Right hindlimb (tissue), 1 donor: Measurements from ENCODE around the gene RHOH.
A peak's percentile ranks its signal among the peaks of the same experiment; 100 is the strongest.
"Not testable (repeated sequence)": the region's sequence is repeated elsewhere in the genome, so short reads cannot be mapped to it uniquely, and the experiment has no call there.

Source experiments
- DNase-seq: peaks from one replicate; pipeline ENCODE4 v3.0.0-alpha.2; 2018

RHOH gene, protein sequence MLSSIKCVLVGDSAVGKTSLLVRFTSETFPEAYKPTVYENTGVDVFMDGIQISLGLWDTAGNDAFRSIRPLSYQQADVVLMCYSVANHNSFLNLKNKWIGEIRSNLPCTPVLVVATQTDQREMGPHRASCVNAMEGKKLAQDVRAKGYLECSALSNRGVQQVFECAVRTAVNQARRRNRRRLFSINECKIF

DNA sequence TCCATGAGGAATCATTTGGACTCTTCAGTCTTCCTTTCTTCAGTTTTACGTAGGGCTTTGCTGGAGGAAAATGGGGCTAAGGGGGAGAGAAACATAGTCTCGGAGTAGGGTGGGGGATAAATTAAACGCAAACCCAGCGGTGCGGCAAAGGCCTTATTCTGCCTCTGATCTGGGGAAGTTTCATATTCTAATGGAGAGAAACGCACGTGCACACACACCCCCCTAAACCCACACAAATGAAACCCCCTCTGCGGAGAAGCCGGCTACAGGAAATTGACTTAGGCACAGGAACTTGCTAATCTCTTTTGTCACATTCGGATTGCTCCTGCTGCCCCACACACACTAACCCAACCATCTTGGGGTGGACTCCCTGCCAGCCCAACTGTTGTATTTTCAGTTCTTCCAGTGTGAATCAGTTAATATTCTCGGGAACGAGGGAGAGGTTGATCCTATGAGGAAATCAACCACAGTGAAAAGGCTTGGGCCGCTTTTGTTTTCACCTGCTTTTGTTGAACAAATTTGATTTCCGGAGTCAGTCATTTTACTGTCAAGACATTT lies at the start of gene RHOH:
RHOH (plus strand) TSS at position 308 of the 558 bp plus-strand sequence. CDS start 46,356 bp downstream, outside the sequence.
- DNase-seq: no peak

DNA sequence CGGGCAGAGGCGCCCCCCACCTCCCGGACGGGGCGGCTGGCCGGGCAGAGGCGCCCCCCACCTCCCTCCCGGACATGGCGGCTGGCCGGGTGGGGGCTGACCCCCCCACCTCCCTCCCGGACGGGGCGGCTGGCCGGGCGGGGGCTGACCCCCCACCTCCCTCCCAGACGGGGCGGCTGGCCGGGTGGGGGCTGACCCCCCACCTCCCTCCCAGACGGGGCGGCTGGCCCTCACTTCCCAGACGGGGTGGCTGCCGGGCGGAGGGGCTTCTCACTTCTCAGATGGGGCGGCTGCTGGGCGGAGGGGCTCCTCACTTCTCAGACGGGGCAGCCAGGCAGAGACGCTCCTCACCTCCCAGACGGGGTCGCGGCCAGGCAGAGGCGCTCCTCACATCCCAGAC lies 49.3 kb upstream of the RHOH start:
- DNase-seq: not testable (repeated sequence)

DNA sequence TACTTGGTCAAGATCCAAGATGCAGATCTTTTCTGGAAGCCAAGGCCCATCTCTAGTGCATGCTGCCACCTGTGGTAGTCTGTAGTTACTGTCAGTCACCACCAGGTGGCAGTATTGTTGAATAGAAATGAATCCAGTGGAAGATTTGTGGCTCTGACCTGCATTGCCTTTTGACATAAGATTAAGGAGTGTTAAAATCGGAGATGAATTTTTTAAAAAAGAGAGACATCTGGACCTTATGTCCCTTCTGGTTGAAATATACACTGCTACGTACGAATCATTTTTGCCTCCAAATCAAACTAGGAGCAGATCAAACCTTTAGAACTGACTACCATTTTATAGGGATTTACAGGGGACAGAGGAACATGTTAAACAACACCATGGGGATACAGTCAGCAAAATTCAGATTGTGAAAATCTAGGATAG lies 46.9 kb upstream of the RHOH start:
- DNase-seq: peak; percentile 28

DNA sequence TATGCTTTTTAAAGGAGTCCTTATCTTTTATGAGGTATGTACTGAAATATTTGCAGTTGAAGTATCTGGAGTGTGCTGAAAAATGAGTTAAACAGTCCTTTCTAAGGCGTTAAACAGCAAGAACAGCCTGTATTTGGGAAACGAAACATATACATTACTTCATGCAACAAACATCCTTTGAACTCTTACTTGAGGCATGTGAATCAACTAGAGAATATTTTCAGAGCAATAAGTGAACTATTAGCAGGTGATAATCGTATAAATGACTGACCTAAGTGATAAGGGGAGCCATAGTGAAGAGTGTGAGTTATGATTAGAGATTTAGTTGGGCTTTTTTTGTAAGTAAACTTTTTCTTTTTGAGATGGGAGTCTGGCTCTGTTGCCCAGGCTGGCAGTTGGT lies 45.9 kb upstream of the RHOH start:
- no peak for DNase-seq

DNA sequence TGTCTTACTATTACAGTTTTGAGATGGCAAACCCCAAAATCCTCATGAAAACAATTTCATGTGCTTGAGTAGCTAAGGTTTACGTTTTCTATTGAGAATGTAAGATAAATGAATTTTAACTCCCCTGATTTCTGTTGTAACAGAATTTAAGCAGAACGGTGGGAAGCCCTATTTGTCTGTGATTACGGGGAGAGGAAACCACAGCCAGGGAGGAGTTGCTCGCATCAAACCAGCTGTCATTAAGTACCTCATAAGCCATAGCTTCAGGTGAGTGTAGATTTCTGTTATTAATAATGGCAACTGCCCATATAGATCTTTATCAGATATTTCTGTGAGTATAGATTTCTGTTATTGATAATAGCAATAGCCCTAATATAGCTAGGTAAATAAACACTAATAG lies 44.2 kb upstream of the RHOH start:
- DNase-seq: no peak

DNA sequence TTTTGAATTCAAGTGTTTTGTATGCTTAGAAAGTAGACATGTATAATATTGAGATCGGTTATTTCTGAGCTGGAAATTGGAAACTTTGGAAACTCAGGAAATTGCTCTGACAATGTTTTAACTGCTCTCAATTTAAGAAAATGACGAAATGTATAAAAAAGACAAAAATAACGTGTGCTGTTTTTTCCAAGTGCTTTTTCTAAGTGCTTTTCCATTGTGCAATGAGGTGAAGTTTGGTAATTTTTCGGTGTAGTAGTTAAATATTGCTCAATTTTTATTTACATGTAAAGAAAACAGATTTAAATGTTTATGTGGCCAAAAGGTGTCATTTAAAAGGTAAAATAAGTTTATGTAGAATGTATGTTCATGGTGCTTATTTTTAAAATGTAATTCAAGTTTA lies 39.4 kb upstream of the RHOH start:
- DNase-seq: no peak

DNA sequence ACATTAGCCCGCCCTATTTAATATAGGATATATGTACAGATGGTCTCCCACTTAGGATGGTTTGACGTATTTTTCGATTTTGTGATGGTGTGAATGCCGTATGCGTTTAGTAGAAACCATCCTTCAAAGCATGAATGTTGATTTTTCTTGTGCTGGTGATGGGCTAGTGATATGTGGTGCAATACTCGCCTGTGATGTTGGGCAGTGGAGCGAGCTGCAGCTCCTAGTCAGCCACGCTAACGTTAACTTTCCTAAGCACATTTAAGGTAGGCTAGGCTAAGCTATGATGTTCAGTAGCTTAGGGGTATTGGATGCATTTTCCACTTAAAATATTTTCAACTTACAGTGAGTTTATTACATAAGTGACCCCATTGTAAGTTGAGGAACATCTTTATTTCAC lies 36.6 kb upstream of the RHOH start:
- DNase-seq: no peak

DNA sequence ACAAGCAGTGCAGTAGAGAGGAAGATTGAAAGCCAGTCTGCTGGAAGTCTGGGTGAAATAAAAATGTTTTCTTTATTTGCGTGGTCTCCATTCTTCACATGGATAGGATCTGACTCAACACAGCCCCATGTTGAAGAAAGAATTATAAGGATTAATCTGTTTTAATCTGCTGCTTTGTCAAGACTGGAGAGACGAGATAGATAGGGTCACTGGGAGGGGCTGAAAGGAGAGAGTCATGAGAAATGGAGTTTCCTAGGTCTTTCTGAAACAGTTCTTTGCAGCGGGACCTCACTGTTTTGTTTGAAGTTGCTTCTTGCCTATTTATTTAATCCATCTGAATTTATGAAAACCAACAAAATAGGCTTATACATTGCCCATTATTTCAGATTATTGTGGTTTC lies 32.4 kb upstream of the RHOH start:
- DNase-seq: no peak

DNA sequence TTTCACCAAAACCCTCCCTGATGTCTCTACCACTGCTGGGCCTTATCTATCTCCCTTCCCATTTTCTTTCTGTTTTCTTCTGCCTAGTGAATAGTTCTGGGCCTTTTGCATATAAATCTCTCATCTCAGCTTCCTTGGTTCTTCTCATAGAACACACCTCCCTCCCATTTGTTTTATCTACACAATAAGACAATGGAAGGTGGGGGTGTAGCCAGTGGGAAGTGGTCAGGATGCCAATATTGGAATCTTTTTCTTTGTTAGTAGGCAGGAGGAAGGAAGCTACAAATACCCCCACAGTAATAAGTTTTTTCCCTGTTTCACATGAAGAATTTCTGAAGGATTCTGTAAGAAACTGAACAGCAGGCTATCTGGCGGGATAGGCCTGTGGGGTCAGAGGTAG lies 30.9 kb upstream of the RHOH start:
- no peak for DNase-seq

DNA sequence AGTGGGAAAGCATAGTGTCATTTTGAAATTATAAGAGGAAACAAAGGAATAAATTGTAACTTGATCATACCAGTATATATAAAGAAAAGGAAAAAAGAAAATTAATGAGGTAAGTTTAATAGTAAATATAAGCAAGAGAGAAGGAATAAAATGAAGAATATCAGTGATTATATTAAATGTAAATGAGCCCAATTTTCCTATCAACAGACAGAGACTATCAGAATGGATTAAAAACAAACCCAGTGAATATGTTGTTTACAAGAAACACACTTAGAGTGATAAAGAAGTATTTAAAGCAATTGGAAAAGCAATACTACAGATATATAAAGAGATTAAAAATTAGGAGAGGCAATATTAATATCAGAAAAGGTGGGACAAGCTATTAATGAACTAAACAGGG lies 28.8 kb upstream of the RHOH start:
- no peak for DNase-seq

DNA sequence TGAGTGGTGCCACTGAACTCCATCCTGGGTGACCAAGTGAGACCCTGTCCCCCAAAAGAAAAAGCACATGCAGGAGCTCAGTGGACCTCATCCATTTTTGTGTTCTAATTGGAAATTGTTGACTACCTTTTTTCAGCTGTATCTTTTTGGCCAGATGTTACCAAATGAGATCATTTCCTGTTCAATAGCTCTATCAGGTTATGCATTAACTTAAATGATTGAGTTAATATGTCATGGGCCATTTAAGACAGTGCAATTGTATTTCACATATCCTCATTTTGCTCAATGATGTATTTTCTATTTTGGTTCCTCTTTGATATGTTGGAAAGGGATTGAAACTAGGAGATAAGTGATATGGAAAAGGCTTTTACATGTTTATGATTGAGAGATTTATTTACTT lies 26.2 kb upstream of the RHOH start:
- DNase-seq: no peak

DNA sequence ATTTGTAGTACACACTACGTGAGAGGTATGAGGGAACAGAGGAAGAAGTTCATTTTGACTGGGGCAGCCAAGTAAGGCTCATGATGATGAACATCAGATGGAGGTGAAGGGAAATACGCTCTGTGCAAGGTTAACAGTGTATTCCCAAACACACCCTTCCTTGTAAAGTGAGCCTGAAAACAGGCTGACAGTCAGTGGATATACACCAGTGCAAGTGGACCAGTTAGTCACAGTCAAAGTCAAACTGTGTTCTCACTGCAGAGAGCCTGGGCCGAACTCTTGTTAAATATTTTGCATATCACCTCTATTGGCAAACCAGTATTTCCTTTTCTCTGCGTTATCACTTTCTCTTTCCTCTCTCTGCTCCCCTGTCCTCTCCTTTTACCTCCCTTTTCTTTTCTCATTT lies 23.4 kb upstream of the RHOH start:
- no peak for DNase-seq

DNA sequence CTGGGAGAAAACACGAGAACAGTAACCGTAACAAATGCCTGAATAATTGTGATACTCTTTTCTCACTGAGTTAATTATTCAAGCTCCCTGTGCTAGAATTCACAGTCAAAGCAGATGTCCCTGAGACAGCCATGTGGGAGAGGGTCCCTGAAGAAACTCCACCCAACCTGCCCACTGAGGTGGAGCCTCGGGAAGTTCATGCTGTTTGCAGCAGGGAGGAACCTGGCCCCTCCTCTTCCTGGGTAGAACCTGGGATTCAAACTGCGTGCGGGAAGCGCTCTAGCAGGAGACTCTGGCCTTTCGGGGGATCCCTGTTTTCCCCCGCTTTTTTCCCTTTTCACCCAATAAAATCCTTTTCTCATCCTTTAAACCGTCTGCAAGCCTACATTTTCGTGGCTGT lies 20.2 kb upstream of the RHOH start:
- no peak for DNase-seq

DNA sequence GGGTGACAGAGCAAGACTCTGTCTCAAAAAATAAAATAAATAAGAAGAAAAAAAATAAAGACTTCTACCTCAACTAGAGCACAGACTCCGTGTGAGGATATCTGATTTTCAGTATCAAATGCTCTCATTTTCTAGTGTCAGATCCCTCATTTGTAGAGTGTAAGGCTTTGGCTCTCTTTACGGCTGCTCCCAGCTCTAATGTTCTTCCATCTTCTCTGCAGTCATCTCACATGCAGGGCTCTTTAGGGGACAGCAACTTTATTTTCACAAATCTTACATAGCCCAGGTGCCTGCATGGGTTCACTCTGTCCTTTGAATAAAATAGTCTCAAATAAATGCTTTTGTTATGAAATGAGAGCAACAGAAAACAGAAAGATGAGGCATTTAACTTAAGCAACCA lies 19.2 kb upstream of the RHOH start:
- no peak for DNase-seq

DNA sequence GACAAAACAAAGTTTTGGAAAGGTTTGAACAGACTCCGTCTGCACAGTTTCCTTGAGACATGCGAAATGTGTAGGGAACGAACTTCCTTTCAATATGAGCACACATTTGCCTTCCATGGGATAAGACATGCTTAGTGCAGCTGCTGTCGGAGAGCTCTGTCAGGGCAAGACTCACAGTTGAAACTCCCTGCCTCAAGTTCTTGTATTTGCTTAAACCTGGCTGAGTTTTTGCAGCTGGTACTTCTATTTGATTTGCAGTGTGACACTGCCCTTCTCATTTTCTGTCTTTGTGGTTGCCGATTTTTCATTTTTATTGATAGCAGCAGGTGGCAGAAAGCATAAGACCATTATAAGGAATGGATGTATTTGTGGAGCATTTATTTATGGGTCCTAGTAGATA lies 18.2 kb upstream of the RHOH start:
- DNase-seq: peak; percentile 31

DNA sequence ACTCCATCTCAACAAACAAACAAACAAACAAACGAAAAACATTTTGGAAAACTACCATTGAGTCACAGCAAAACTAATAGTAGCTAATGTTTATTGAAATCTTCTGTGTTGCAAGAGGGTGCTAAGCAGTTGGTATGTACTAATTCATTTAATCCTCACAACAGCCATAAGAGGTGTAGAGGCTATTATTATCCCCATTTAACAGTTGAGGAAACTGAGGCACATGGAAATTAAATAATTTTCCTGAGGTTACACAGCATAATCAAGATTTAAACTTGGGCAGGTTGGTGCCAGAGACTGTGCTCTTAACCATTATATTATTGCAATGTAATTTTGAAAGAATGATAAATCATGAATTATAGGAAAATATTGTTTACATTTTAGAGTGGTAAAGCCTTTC lies 17.5 kb upstream of the RHOH start:
- no peak for DNase-seq

DNA sequence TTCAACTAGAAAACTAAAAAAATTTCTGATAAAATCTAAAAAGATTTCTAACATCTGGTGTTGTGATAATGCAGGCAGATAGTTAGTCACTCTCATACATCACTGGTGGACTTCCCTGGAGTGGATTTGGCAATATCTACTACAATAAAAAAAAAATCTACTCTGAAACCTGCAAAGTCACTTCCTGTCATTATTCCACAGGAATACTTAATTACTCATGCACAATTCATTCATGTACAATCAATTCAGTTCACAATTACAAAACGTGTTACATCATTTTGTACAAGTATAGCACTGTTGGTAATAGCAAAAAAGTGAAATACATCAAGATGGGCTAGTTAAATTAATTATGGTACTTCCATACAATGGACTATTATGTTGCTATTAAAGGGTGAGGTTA lies 16.5 kb upstream of the RHOH start:
- DNase-seq: no peak

DNA sequence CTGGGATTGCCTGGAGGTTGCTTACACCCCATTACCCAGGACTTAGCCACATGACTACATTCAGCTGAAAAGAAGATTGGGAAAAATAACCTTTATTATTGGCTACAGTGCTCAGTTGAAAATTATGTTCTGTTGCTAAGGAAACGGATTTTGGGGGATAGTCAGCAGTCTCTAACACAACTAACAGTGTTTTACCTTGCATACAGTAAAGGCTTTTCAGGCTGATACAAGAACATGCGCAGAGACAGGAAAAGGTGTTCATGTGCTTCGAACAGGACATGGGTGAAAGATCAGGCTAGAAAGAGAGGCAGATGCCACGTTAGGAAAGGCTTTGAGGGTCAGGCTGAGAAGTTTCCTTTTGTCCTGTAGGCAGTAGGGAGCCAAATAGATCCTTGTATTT lies 14.8 kb upstream of the RHOH start:
- no peak for DNase-seq

DNA sequence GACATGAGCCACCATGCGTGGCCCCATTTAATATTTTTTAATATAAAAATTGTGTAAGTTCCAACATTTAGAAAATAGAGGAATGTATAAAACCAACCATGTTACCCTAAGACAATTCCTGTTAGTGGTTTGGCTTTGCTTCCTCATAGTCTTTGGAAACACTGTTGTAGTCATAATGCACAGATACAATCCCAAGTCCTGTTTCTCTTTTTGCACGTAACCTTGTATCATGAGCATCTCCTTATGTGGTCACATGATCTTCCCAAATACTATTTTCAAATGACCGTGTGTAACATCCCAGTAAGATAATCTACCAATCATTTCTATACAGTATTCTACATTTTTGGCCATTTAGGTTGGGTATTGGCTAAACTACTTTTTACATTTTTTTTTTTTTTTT lies 13.9 kb upstream of the RHOH start:
- DNase-seq: no peak

DNA sequence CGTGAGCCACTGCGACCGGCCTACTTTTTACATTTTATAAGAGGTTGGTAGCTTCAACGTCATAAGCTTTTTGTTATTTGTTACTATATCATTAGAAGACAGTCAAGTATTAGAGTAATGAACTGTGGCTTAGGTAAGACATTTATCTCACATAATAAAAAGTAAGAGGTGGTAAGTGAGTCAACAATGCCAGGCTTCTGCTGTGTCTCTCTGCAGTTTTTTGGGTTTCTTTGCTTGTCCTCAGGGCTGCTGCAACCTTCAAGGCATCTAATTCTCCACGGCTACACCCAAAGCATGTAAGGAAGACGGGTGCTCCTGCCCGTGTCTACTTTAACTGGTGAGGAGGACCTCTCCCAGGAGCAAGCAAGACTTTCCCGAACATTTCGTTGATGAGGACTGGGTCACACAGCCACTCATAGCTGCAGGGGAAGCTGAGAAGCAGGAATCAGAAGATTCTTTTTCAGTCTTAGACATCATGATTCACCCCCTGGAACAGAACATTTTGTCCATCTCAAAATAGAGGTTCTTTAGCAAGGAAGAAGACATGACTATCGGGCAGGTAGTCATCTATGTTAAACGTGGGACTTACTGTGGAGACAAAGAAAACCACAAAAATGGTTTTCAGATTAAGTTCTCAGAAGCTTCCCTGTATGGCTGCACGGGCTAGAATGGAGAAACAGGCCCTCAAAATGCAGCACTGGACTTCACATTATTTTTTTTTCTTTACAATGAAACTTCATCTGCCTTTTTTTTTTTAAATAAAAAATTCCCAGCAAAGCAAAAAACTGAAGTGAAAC lies 13.0 kb upstream of the RHOH start:
- no peak for DNase-seq

DNA sequence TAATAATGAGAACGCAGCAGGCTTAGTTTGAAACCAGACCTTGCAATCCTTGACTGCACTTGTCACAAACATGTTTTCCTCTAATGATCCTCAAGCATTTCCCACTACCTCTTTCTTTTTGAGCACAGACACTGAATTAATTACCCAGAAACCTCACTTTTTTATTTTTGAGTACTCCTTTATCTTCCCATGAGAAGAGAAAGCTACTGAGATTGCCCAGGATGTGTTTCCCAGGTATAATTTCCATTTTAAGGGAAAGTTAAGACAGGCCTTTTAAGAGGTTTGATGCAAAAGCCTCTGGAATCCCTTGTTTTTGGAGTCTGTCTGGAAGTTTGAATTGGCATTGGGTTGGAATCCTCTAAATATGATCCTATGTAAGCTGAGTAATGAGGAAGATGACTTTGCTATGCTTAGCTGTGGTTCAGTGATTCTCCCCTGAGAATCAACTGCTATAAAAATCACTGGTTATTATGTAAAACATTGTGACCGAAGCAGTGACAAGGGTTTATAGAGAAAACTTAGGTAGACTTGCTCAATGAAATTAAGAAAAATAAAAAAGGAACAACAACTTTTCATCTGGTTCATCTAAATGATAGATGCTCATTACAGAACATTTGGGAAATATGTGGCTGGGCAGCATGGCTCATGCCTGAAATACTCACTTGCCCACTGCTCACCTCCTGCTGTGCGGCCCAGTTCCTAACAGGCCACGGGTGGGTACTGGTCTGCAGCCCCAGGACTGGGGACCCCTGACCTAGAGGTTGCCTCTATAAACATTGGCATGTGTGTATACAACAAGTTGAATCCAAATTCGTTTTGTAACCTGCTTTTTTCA lies 10.8 kb upstream of the RHOH start:
- no peak for DNase-seq

DNA sequence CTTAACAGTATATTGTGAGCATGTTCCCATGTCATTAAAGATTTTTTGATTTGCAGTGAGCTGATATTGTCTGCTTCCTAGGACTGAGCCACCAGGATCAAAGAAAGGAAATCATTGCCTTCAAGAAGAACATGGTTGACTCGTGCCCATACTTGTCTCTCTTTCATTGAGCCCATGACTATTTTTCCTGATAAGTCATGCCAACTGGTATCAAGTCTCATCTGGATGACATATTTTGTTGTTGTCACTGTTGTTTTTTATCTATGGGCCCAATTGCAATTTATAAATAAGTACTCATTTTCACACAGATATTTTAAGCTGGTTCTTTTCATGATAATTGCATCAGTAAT lies 10.2 kb upstream of the RHOH start:
- DNase-seq: no peak

DNA sequence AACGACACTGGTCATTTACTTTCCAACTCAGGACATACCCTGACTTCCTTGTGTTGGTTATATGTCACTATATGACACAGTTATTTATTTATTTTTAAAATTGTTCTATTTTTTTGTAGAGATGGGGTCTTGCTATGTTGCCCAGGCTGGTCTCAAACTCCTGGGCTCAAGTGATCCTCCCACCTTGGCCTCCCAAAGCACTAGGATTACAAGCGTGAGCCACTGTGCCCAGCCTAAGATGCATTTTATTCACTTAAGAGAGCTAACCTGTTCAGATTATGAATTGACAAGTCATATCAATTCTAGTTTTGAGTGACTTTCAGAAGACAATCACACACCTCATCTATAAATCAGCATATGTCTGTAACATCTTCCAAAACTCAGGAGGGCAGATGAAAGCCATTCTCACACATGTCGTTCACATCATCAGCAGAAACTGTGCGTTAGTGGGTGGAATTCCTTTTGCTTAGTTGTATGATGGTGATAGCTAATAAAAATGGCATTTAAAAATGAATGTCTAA lies 9.4 kb upstream of the RHOH start:
- no peak for DNase-seq
